H7 (cell line): Measurements from ENCODE around the gene KANK2. TPM values are rescaled to one million over a fixed set of nuclear protein-coding genes. Genes with fewer than 3 reads are reported as not detected.

Experiments used
- DNase-seq: peaks from one replicate; pipeline ENCODE4 v3.0.0; 2012
- H3K27me3 ChIP-seq: 2 replicates; pipeline ENCODE4 v1.6.0; 2011; ENCODE audit warnings: mild to moderate bottlenecking, low read length; ENCODE audit not compliant: control insufficient read depth, insufficient read depth
- H3K36me3 ChIP-seq: replicated peaks from 2 replicates; pipeline ENCODE4 v1.5.1; 2011; ENCODE audit warnings: low read length; ENCODE audit not compliant: control insufficient read depth, insufficient read depth
- H3K4me3 ChIP-seq: 2 replicates; pipeline ENCODE4 v1.5.1; 2011; ENCODE audit warnings: low read depth, mild to moderate bottlenecking, control low read depth, low read length, moderate library complexity; ENCODE audit not compliant: insufficient read depth
- total RNA-seq: library from RNA; depleted of rRNA; stranded (reverse); fragments of >200 nt; shearing (Covaris generic); gene quantifications from 2 replicates; pipeline ENCODE4 v1.2.3, GENCODE V29; 2014; rRNA removed

KANK2 gene
- 32.3 and 41.8 TPM in 2 replicates for total RNA-seq

DNA sequence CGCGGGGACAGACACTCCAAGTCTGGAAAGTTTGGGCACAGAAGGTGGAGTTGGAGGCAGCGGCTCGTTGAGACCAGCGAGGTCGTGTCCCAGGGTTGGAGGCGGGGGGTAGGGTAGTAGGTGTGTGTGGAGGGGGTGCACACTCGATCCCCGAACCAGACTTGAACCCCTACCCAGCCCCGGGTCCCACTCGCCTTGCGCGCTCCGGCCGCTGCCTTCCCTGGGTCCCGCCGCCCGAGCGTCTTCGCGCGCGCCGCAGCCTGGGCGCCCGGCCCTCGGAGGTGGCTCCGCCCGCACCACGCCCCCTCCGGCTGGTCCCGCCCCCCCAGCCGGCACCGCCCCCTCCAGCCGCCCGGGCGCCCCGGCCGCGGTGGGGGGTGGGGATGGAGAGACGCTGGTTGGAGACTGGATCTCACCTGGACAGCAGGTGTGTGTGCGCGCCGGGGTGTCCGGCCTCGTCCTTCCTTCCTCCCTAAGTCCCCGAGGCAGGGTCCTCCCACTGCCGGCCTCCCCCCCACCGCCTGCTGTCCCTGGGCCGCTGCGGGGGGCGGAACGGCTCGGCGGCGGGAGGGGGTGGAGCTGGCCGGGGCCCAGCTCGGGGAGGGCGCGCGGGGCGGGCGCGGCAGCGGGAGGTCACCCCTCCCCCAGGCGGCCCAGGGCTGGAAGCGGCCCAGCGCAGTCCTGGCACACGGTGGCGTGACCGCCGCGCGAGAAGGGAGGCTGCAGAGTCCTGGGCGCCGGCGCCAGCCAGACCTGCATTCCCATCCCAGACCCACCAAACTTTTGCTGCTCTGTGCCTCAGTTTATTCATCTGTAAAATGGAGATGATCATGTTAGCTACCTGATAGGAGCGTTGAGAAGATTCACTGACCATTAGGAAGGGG is at the start of gene KANK2:
Gene KANK2 (minus strand): TSS at position 255 of the 884 bp plus-strand sequence. CDS start 3,034 bp downstream, outside the sequence.
- H3K36me3 ChIP-seq = peaks cover 2% of the 10 kb centered on the region
- peak; percentile 100 for DNase-seq
- no peaks in the 10 kb centered on the region for H3K27me3 ChIP-seq
- H3K4me3 ChIP-seq = peak within 1 kb of the TSS; percentile 89

DNA sequence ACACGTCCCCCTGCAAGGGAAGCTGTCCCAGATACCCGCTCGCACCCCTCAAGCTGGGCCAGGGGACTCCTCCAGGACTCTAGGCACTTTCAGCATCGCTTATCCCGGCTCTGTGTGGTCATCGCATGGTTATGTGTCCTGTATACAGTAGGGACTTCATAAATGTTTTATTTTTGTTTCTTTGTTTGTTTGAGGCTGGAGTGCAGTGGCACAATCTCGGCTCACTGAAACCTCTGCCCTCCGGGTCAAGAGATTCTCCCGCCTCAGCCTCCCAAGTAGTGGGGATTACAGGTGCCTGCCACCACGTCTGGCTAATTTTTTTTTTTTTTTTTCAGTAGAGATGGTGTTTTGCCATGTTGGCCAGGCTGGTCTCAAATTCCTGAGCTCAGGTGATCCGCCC is 49.6 kb upstream of the KANK2 start:
- DNase-seq = no peak
- Histone ChIP-seq H3K4me3 (no peak overlapping the region), H3K27me3 (no peaks in the 10 kb centered on the region), H3K36me3 (peaks cover 7% of the 10 kb centered on the region)

- Histone ChIP-seq H3K36me3 (peaks cover 8% of the 10 kb centered on the region), H3K4me3 (no peak overlapping the region), H3K27me3 (no peaks in the 10 kb centered on the region)
- no peak for DNase-seq
These were observed 47.7 kb upstream of the KANK2 start for GRCh38 chr19:11244846-11245589.

GRCh38 chr19:11243798-11244169 is 46.4 kb upstream of the KANK2 start:
- H3K27me3 ChIP-seq = no peaks in the 10 kb centered on the region
- peaks cover 11% of the 10 kb centered on the region for H3K36me3 ChIP-seq
- no peak for DNase-seq
- H3K4me3 ChIP-seq = no peak overlapping the region

DNA sequence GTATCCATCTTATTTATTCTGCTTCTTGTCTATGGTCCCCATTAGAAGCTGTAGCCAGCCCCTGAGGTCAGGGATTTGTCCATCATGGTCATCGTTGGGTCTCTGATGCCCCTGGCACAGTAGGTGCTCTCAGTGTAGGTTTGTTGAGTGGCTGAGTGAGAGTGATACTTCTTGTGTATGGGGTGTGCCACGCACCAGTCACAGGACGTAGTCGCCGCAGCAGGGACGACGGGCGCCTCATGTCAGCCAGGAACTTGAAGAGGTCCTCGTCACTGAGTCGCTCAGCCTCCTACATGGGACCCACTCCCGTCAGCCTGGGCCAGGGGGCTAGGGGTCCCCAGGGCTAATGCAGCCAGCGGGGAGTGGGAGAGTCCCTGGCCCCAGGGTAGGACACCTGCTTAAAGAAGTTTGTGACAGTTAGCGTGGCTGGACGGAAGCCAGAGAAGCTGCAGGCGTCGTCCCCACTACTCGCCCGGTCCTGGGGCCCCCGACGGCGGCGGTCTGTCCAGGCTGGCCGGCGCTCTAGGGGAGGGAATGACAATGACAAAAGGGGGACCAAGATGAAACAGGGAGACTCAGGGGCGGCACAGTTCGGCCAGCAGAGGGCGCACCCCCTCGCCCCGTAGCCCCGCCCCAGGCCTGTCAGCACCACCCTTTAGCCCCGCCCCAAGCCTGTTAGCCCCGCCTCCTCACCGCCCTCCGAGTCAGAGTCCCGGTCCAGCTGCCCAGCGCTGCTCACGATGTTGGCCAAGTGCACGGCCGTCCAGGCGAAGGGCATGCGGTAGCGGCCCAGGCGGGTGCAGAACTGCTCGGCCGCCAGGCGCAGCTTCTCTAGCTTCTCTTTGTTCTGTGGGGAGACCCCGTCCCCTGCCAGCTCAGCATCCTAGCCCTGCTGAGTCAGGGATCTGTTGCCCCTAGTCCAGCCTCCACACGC is 45.8 kb upstream of the KANK2 start:
- Histone ChIP-seq H3K4me3 (no peak overlapping the region), H3K36me3 (peaks cover 11% of the 10 kb centered on the region), H3K27me3 (no peaks in the 10 kb centered on the region)
- peak; percentile 100 for DNase-seq

DNA sequence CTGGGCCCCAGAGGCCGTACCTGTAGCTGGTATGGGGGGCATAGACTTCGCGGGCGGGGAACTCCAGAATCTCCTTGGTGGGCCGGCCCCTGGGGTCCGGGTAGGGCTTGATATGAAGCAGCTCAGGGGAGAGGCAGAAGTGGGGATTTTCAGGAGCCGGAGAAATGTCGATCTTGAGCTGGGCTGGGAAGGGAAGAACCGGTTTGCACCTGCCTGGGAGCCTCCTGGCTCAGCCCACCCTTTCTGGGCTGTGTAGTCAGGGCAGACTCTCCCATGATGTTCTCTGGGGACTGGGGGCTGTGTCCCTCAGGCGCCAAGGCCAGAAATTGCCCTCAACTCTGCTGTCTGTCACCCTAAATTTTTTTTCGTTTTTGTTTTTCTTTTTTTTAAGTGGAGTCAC is 44.7 kb upstream of the KANK2 start:
- Histone ChIP-seq H3K36me3 (peaks cover 11% of the 10 kb centered on the region), H3K4me3 (no peak overlapping the region), H3K27me3 (no peaks in the 10 kb centered on the region)
- DNase-seq = no peak

DNA sequence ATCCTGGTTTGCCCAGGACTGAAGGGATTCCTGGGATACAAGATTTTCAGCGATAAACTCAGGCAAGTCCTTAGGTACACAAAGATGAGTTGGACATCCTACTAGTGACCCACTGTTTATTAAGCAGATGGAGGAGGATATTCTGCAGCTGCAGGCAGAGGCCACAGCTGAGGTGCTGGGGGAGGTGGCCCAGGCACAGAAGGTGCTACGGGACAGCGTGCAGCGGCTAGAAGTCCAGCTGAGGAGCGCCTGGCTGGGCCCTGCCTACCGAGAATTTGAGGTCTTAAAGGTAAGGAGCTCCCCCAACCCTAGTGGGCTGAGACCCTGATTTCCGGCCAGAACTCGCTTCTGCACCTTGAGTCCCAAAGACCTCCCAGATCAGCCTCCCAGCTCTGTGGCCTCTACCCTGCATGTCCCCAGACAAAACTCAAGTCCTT is 42.7 kb upstream of the KANK2 start:
- DNase-seq = no peak
- Histone ChIP-seq H3K27me3 (no peaks in the 10 kb centered on the region), H3K4me3 (no peak overlapping the region), H3K36me3 (peaks cover 11% of the 10 kb centered on the region)

DNA sequence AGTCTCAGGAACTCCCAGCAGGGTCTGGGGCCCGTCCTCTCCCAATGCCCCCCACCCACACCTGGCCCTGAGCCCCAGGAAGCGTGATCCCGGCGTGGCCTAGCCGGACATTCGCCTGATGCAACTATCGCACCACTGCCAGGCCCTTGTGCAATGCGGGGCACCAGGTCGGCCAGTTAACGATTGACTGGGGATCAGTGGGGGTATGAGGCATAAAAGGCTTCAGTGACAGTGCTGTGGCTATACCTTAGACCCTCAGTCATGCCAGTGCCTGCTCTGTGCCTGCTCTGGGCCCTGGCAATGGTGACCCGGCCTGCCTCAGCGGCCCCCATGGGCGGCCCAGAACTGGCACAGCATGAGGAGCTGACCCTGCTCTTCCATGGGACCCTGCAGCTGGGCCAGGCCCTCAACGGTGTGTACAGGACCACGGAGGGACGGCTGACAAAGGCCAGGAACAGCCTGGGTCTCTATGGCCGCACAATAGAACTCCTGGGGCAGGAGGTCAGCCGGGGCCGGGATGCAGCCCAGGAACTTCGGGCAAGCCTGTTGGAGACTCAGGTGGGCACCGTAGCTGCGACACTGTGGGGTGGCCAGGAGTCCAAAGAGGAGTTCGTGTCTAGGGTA is 42.1 kb upstream of the KANK2 start, which contains the start of gene ANGPTL8:
Gene ANGPTL8 (plus strand): TSS at position 243 of the 624 bp plus-strand sequence. CDS start 19 bp downstream, at position 262.
- DNase-seq = no peak
- Histone ChIP-seq H3K36me3 (peaks cover 11% of the 10 kb centered on the region), H3K27me3 (no peaks in the 10 kb centered on the region), H3K4me3 (no peak within 1 kb of the TSS)

GRCh38 chr19:11238781-11239376 is 41.5 kb upstream of the KANK2 start:
- no peaks in the 10 kb centered on the region for H3K27me3 ChIP-seq
- DNase-seq = no peak
- peaks cover 11% of the 10 kb centered on the region for H3K36me3 ChIP-seq
- no peak overlapping the region for H3K4me3 ChIP-seq

DNA sequence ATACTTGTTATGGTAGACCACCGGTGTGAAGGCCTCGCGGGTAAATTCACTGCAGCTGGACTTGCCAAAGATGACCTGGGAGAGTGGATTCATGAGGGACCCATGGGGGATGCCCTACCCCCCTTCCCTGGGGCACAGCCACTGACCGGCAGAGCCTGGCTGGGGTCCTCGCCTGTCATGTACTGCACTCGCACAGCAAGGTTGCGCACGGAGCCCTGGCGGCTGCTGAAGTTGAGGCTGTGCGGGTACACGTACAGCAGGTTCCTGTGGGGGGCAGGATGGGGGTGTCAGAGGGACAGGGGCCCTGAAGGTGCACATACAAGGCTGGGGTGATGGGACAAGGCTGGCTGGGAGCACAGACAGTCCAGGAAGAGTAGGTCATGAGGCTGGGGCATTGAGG is 40.7 kb upstream of the KANK2 start:
- Histone ChIP-seq H3K27me3 (no peaks in the 10 kb centered on the region), H3K36me3 (peaks cover 11% of the 10 kb centered on the region), H3K4me3 (no peak overlapping the region)
- no peak for DNase-seq

GRCh38 chr19:11237321-11237720 is 40.0 kb upstream of the KANK2 start:
- DNase-seq = no peak
- Histone ChIP-seq H3K36me3 (peaks cover 16% of the 10 kb centered on the region), H3K27me3 (no peaks in the 10 kb centered on the region), H3K4me3 (no peak overlapping the region)

GRCh38 chr19:11236324-11237301 is 39.3 kb upstream of the KANK2 start:
- Histone ChIP-seq H3K27me3 (no peaks in the 10 kb centered on the region), H3K36me3 (peaks cover 13% of the 10 kb centered on the region), H3K4me3 (no peak overlapping the region)
- no peak for DNase-seq
